Measurements from ENCODE around the gene COA8. TPM values are rescaled to one million over a fixed set of nuclear protein-coding genes. Genes with fewer than 3 reads are reported as not detected.

The COA8 gene
- total and polyA plus RNA-seq, 9 of the 15 experiments (the other 6 are each of a cell fraction or from before 2014, with no cell fraction given): 5.0 to 35.3 (median 25.7) TPM

- TF ChIP-seq C11orf30 (IDR thresholded peaks at IDR 0.05; ENCODE audit: low read depth): no peak
- no peak for TF ChIP-seq RBM25 (IDR thresholded peaks at IDR 0.05; ENCODE audit: low read depth, low read length, severe bottlenecking)
- no peak for TF ChIP-seq USF2 (CRISPR knock-in tag; IDR thresholded peaks at IDR 0.05)
- no peak for TF ChIP-seq KLF16 (IDR thresholded peaks at IDR 0.05)
- TF ChIP-seq ATF2 (CRISPR knock-in tag; IDR thresholded peaks at IDR 0.05): 0 out of 2 replicates have a peak, but pooled peaks have one; percentile 41
- no peak for TF ChIP-seq FIP1L1 (IDR thresholded peaks at IDR 0.05; ENCODE audit: low read depth, low read length, poor library complexity, severe bottlenecking)
- no peak for TF ChIP-seq TFAM (CRISPR knock-in tag; conservative IDR thresholded peaks at IDR 0.05)
- TF ChIP-seq AFF4 (CRISPR knock-in tag; IDR thresholded peaks at IDR 0.05): no peak
- TF ChIP-seq ESRRA (IDR thresholded peaks at IDR 0.05; ENCODE audit: borderline replicate concordance, low read depth): no peak
- TF ChIP-seq TFAP4 (CRISPR knock-in tag; IDR thresholded peaks at IDR 0.05; ENCODE audit: borderline replicate concordance): 0 out of 2 replicates have a peak, but pooled peaks have one; percentile 19
- no peak for TF ChIP-seq ZNF695 (CRISPR knock-in tag; IDR thresholded peaks at IDR 0.05)
- no peak for TF ChIP-seq GTF2A2 (tag; IDR thresholded peaks at IDR 0.05)
- TF ChIP-seq TARDBP (IDR thresholded peaks at IDR 0.05): no peak
- no peak for TF ChIP-seq SPI1 (IDR thresholded peaks at IDR 0.05; ENCODE audit: borderline replicate concordance, low read depth, low read length)
- TF ChIP-seq ZKSCAN3 (CRISPR knock-in tag; IDR thresholded peaks at IDR 0.05): no peak
- TF ChIP-seq RBM39 (optimal IDR thresholded peaks at IDR 0.05; ENCODE audit: low read depth, low read length): no peak
- no peak for TF ChIP-seq NR2C1 (IDR thresholded peaks at IDR 0.05)
- no peak for TF ChIP-seq NR2C1 (tag; IDR thresholded peaks at IDR 0.05)
- no peak for TF ChIP-seq MYC (IDR thresholded peaks at IDR 0.05; ENCODE audit: low read depth, low read length)
- no peak for TF ChIP-seq MYC (CRISPR knock-in tag; IDR thresholded peaks at IDR 0.05; ENCODE audit: borderline replicate concordance, low read depth)
- no peak for TF ChIP-seq E2F3 (CRISPR knock-in tag; IDR thresholded peaks at IDR 0.05)
- no peak for TF ChIP-seq E4F1 (CRISPR knock-in tag; IDR thresholded peaks at IDR 0.05; ENCODE audit: borderline replicate concordance)
Observed at GRCh38 chr14:103562179-103562428, 656 bp upstream of the COA8 start (continued).
